HG03060 (cell line): ENCODE results near the gene METTL4.
"Not testable (repeated sequence)": the region's sequence is repeated elsewhere in the genome, so short reads cannot be mapped to it uniquely, and the experiment has no call there.

Source experiments
- ATAC-seq: cut with Tn5 transposase; IDR thresholded peaks from one replicate; pipeline ENCODE4 v1.9.1; 2021; ENCODE audit warnings: low read depth, moderate number of reproducible peaks; ENCODE audit not compliant: unreplicated experiment

Gene METTL4

GRCh38 chr18:2568129-2568528 lies 3.2 kb downstream of the METTL4 start:
- no peak for ATAC-seq

DNA sequence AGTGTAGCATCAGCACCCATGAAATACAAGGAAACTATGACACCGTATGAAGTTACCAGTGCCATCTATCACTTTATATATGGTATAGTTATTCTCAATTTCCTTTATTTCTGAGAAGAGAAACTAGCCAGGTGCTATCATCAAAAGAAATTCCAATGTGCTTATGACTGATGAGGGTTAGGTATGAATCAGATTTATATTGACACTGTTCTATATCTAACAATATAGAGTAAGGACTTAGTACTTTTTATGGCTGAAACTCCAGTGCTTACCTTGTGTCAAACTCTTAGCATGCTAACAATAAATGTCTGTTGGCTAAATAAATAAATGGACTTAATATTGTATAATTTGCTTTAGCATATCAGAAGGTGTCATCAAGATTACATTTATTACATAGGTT lies 6.9 kb downstream of the METTL4 start:
- ATAC-seq: no peak

DNA sequence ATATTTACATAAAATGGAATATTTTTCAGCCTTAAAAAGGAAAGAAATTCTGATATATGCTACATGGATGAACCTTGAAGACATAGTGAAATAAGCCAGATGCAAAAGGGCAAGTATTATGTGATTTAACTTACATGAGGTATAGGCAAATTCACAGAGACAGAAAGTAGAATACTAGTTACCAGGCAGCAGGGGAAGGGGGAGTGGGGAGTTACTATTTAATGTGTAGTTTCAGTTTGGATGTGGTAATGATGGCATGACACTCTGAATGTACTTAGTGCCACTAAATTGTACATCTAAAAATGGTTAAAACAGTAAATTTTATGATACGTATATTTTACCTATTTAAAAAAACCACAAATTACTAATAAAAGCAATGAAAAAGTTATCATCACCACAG lies 12.1 kb downstream of the METTL4 start:
- no peak for ATAC-seq

GRCh38 chr18:2557536-2557935 lies 13.8 kb downstream of the METTL4 start:
- ATAC-seq: no peak

DNA sequence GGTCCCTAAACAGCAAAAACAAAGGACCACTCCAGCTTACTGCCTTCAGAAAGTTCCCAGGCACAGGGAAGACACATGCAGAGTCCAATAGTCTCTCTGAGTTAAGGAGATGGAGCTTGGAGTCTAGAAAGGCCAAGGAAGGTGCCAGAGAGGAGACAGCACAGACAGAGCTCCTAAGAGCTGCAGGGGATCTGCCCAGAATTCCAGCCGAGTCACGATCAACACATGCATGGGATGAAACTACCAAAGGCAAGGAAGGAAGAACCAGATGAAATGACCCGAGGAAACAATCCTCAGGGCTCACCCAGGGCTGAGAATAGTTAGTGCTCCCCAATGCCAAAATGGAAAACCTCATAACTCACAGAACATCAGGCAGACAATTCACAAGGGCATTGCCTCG lies 15.4 kb downstream of the METTL4 start:
- ATAC-seq: no peak

DNA sequence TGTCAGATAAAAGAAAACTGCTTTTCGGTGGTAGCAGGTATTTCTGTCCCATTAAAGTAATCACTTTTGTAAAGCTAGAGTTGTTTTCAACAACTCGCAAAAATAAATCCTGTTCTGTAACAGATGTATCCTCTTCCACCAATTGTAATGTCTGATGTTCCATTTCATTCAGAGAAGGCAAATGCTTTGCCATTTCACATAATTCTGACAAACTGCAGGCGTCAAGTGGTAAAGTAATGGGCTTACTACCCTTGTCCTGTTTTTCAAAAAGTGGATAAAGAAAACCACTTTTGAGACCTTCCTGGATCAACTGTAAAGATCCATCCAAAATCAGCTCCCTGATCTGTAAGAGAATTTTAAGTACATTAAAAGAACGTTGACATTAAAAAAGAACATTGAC lies 16.6 kb downstream of the METTL4 start:
- ATAC-seq: no peak

GRCh38 chr18:2551425-2551824 lies 19.9 kb downstream of the METTL4 start:
- ATAC-seq: no peak

DNA sequence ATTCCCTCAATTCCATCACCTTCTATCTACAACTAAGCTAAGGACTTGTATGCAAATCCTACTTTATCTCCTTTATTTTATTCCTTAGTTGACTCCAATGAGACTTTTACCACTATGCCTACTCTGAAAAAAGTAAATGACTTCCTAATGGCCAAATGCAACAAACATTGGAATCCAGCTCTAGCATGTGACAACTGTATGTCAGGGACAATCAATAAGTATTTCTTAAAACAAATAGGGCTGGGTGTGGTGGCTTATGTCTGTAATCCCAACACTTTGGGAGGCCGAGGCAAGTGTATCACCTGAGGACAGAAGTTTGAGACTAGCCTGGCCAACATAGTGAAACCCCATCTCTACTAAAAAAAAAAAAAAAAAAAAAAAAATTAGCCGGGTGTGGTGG lies 21.8 kb downstream of the METTL4 start:
- ATAC-seq: no peak

DNA sequence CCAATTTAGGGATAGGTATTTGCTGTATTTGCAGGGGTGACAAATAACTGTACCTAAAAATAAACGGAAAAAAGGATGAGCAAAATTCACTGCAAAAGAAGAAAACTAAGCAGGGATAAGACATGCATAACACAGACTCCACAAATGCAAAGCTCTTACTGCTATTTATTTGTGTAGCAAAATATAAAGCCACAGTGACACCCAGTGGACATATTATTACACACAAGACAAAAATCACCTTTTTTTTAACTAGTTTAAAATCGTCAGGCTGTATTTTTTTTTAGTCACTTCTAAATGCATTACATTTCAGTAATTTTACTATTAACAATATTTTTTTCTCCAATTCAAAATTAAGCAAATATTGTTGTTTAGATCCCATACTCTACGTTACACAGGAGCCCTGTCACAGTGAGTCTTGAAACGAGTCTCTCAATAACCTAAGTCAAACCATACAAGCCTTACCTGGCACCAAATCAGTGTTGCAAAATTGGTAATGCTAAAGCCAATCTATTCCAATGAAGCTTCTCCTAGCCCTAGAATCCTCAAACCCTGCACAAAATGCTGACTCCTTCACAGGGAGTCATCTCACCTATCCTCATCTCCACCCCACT lies 23.7 kb downstream of the METTL4 start:
- ATAC-seq: peak; percentile 49

DNA sequence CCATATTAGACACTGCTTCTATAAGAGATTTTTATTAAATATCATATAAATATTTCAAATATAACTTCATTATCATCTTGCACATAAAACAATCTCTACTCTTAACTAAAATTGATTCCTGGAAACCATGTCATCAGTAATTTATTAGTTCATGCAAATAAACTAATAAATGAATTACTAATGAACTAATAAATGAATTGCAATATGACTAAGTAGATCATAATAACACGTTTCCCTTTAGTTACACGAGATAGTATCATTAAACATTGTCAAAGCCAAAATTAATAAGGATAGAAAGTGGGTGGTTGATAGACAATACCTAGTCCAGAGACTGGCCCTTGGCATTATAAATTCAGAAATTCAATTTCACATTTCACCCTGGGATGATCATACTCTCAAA lies 26.1 kb downstream of the METTL4 start:
- no peak for ATAC-seq

DNA sequence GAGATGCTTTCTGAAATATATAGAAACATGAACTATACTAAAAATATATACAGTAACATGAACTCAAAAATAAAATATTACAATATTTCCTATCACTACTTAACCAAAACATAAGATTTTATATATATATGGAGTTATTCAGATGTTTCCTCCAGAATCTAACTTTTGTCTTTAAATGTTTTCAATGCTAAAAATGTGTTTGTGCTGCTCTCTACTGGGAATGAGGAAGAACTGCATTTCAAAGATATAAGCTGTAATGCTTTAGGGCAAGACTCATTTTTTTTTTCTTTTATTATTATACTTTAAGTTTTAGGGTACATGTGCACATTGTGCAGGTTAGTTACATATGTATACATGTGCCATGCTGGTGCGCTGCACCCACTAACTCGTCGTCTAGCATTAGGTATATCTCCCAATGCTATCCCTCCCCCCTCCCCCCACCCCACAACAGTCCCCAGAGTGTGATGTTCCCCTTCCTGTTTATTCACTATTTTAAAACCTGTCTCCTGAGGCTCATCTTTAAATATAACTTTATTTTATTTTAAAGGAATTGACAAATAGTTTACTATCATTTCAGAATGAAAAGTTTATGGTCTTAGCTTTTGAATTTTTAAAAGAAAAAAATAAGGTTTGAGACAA lies 29.3 kb downstream of the METTL4 start:
- not testable (repeated sequence) for ATAC-seq

DNA sequence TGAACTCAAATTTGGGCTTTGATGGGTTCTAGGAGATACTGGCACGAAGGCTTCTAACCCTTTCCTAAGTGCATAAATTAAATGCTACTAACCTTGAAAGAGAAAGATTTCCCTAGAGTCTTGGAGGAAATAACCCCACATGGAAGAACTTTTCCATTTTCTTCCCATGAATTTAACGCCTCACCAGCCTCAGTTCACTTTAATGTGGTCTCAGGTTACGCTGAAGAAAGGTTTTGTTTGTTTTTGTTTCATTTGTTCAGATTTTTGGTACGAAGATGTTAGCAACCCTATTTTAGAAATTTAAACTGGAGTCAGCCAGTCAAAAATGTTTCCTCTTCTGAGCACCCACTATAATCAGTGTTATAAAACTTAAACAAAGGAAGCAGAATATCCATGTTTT lies 30.7 kb downstream of the METTL4 start:
- ATAC-seq: no peak

DNA sequence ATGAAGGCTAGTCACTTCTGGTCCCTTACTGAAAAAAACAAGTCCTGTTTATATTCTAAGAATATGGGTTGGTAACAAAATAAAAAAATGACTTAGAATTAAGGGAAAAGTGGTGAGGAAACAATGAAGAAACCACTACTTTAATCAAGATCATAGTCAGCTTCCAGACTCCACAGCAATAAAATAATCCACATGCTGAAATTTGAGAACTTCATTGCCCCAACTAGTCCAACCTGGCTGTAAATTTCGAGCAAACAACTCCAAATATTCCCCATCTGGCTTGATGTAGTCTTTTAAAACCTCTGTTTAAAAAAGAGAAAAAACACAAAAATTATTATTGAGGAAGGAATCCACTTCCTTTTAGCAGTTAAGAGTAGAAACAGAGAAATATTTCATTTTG lies 32.5 kb downstream of the METTL4 start:
- no peak for ATAC-seq

GRCh38 chr18:2538236-2538635 lies 33.1 kb downstream of the METTL4 start:
- no peak for ATAC-seq

DNA sequence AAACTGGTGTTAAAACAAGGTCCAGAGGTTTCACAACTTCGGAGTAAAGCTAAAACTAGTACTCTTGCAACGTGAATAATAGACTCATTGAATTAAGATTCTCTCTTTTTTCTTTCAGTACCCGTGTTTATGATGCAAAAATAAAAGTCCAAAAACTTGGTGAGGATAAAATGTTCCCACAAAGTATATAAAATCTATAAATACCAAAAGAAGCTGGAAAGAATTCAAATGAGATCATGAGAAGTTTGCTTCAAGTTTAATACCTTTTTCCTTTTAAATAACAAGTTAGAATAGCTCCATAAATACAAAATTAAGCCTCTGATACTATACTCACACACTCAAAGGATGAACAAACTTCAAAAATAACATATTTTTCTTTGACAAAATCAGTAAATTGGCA lies 34.0 kb downstream of the METTL4 start:
- no peak for ATAC-seq

DNA sequence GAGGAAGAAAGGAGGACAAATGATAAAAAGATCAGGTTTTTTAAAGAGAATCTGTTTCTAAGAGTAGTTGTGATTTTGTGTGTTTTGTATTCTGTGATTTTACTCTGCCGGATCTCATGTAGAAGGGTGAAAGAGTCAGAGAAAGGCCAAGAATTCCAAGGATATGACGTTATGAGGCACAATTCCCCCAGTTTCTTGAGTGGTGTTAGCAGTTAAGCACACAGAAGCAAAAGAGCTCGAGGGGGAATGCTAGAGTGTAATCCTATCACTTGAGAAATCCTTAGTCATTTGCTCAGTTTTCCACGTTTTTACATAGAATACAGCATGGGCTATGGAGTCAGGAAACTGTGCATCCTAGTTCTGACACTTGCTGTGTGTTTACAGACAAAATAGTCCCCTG lies 34.8 kb downstream of the METTL4 start:
- ATAC-seq: no peak

- no peak for ATAC-seq
Measured at GRCh38 chr18:2536063-2536462, 35.2 kb downstream of the METTL4 start.

- no peak for ATAC-seq
Measured at GRCh38 chr18:2535419-2535910, 35.8 kb downstream of the METTL4 start.

DNA sequence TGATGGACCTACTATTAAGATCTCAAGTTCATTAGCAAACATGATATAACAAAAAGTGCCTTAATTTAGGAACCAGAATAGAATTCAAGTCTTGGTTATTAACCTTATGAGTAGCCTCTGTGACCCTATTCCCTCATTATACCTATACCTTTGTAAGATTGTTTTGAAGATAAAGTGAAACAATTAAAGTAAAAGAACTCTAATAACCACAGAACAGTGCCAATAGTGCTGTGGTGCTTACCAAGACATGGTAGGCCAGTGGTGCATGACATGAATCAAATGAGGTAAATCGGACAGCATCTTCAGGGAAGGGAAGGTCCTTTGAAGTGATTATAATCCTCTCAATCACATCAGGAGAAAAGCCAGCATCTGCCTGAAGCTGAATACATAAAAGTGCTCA lies 36.4 kb downstream of the METTL4 start:
- ATAC-seq: no peak

GRCh38 chr18:2532797-2533196 lies 38.5 kb downstream of the METTL4 start:
- ATAC-seq: no peak

DNA sequence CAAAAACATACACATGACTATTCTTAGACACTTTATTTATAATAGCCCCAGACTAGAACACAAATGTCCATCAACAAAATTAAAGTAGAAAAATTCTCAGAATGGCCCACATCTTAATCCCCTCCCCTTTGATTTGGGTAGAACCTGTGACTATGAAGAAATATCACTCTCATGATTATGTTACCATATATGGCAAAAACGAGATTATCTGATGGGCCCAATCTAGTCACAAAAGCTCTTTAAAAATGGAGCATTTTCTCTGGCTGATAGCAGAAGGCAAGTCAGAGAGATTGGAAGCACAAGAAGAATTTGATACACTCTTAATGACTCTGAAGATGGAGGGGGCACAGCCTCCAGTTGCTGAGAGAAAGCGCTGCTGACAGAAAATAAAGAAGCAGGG lies 39.6 kb downstream of the METTL4 start:
- no peak for ATAC-seq

DNA sequence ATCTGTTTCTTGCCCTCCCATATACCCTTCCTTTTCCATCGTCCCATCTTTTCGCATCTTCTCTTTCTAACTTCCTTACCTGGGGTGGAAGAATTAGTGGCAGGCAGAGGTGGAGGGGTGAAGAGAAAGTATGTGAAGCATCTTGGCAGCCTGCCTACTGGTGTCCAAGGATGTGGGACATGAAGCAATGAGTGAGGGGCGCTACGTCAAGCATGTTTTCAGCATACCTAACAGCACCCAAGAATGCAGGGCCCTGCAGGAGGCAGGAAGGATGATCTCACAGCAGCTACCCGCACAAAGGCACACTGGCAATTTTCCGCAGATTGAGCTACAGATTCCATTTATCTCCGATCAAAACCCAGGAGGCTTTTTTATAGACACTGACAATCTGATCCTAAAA lies 42.2 kb downstream of the METTL4 start:
- no peak for ATAC-seq

DNA sequence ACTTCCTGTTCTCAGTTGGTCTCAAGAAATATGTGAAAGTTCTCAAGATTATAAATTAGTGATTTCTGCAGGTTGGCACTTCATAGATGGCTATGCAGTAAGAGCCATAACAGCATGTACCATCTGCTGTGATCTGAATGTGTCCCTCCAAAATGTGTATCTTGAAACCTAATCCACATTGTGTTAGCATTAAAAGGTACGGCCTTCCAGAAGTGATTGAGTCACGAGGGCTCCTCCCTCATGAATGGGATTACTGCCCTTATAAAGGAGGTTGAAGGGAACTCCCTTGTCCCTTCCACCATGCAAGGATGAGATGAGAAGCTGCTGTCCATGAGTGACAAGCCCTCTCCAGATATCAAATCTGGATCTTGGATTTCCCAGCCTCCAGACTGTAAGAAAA lies 45.0 kb downstream of the METTL4 start:
- ATAC-seq: no peak
